ENCODE results near the gene CDON.

- TF ChIP-seq GATA2 (IDR thresholded peaks at IDR 0.05; ENCODE audit: low read depth, low read length): 0 out of 2 replicates have a peak, but pooled peaks have one; percentile 8
- TF ChIP-seq GATA3 (IDR thresholded peaks at IDR 0.05; ENCODE audit: low read depth, low read length): no peak
These were observed 14.5 kb downstream of the CDON start for GRCh38 chr11:126048197-126048596.
